ENCODE results near the gene STIL. TPM values are rescaled to one million over a fixed set of nuclear protein-coding genes. Genes with fewer than 3 reads are reported as not detected.

Gene STIL
- total RNA-seq, 1 experiment from 2014 or later, result 26.4 TPM

DNA sequence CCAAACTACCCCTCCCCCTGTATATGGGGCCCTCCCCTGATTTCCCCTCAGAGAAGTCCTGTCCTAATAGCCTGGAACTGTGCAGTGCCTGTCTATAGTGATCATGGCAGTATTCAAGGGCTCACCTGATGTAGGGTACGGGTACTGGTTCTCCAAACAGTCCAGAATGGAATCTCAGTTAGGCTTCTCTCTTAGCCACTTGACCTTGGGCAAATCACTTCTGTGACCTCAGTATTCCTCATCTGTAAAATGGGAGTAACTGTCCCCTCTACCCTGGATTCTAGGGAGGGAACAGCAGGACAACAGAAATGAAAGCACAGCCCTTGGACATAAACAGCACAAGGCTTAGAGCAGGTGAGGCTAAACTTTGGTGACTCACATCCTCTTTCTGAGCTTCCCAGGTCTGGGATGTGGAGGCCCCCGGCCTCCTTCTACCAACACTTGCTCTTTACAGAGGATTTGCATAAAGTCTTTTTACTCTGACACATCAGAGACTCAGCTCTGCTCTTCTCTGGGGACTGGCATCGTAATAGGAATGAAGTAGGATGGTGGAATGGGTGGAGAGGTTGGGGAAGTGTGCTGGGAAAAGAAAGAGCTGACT is 104.1 kb downstream of the STIL start:
- DNase-seq, result no peak
- TF ChIP-seq, protein P1, sequence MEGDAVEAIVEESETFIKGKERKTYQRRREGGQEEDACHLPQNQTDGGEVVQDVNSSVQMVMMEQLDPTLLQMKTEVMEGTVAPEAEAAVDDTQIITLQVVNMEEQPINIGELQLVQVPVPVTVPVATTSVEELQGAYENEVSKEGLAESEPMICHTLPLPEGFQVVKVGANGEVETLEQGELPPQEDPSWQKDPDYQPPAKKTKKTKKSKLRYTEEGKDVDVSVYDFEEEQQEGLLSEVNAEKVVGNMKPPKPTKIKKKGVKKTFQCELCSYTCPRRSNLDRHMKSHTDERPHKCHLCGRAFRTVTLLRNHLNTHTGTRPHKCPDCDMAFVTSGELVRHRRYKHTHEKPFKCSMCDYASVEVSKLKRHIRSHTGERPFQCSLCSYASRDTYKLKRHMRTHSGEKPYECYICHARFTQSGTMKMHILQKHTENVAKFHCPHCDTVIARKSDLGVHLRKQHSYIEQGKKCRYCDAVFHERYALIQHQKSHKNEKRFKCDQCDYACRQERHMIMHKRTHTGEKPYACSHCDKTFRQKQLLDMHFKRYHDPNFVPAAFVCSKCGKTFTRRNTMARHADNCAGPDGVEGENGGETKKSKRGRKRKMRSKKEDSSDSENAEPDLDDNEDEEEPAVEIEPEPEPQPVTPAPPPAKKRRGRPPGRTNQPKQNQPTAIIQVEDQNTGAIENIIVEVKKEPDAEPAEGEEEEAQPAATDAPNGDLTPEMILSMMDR (IDR thresholded peaks at IDR 0.05; ENCODE audit: insufficient read depth in 1 of 2, low read depth in 1 of 2, low read length in 1 of 2, severe bottlenecking in 1 of 2, unreplicated experiment in 1 of 2), result no peak
- Mint-ChIP-seq H3K4me1 (ENCODE audit: low read depth, unreplicated experiment) (peaks cover 6% of the 10 kb centered on the region), H3K4me3 (ENCODE audit: unreplicated experiment) (no peak overlapping the region), H3K36me3 (ENCODE audit: insufficient read depth, unreplicated experiment) (peaks cover 9% of the 10 kb centered on the region), H3K27ac (ENCODE audit: unreplicated experiment) (no peak overlapping the region), H3K27me3 (ENCODE audit: insufficient read depth, unreplicated experiment) (no peaks in the 10 kb centered on the region), H3K9me3 (ENCODE audit: unreplicated experiment) (no peaks in the 10 kb centered on the region)
- no TSS peak for BruUV-seq (replicated peaks)
- Histone ChIP-seq H3K4me3 (ENCODE audit: low read depth, low read length) (no peak overlapping the region), H3K9me3 (no peaks in the 10 kb centered on the region), H3K36me3 (ENCODE audit: control insufficient read depth, insufficient read depth, low read length) (no peaks in the 10 kb centered on the region), H3K4me1 (no peaks in the 10 kb centered on the region), H3K27me3 (replicated peaks; ENCODE audit: control insufficient read depth, insufficient read depth, low read length) (no peaks in the 10 kb centered on the region)
- CTCF ChIA-PET, result no interaction called here
- POLR2A ChIA-PET, result interaction anchor here (0.8 kb wide), 1 partner anchor 31 kb away, joined by 4 read pairs; no protein-coding TSS in a partner anchor
- intact Hi-C loops (cut with micrococcal nuclease; ENCODE audit: unreplicated experiment), result no loop called here

DNA sequence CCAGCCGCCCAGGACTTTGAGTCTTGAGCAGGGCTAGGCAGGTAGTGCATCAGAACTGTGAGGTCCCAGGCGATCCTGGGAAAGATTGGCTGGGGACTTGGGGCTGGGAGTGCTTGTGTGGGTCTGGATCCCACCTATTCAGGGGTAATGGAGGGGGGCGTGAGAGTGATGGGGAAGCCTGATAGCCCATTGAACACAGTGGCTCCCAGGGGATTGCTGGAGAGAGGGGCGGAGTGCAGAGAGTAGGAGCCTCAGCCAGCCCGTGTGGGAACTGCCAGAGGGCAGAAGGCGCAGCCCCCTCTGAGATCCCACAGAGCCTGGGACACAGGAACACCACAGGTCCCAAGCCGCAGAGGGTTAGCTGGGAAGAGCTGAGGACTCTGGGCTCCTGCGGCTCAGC is 104.9 kb downstream of the STIL start:
- H3K27ac Mint-ChIP-seq (ENCODE audit: unreplicated experiment), result no peak overlapping the region
- BruUV-seq (replicated peaks), result no TSS peak
- H3K27me3 Mint-ChIP-seq (ENCODE audit: insufficient read depth, unreplicated experiment), result no peaks in the 10 kb centered on the region
- no peaks in the 10 kb centered on the region for H3K27me3 ChIP-seq (replicated peaks; ENCODE audit: control insufficient read depth, insufficient read depth, low read length)
- intact Hi-C loops (cut with micrococcal nuclease; ENCODE audit: unreplicated experiment), result no loop called here
- H3K4me1 ChIP-seq, result no peaks in the 10 kb centered on the region
- H3K9me3 Mint-ChIP-seq (ENCODE audit: unreplicated experiment), result no peaks in the 10 kb centered on the region
- no peaks in the 10 kb centered on the region for H3K36me3 ChIP-seq (ENCODE audit: control insufficient read depth, insufficient read depth, low read length)
- H3K4me1 Mint-ChIP-seq (ENCODE audit: low read depth, unreplicated experiment), result peaks cover 6% of the 10 kb centered on the region
- ChIA-PET POLR2A (no interaction called here), CTCF (no interaction called here)
- no peak overlapping the region for H3K4me3 Mint-ChIP-seq (ENCODE audit: unreplicated experiment)
- H3K9me3 ChIP-seq, result no peaks in the 10 kb centered on the region
- H3K36me3 Mint-ChIP-seq (ENCODE audit: insufficient read depth, unreplicated experiment), result peaks cover 9% of the 10 kb centered on the region
- TF ChIP-seq, protein P1 (IDR thresholded peaks at IDR 0.05; ENCODE audit: insufficient read depth in 1 of 2, low read depth in 1 of 2, low read length in 1 of 2, severe bottlenecking in 1 of 2, unreplicated experiment in 1 of 2), result no peak
- DNase-seq, result no peak
- no peak overlapping the region for H3K4me3 ChIP-seq (ENCODE audit: low read depth, low read length)

DNA sequence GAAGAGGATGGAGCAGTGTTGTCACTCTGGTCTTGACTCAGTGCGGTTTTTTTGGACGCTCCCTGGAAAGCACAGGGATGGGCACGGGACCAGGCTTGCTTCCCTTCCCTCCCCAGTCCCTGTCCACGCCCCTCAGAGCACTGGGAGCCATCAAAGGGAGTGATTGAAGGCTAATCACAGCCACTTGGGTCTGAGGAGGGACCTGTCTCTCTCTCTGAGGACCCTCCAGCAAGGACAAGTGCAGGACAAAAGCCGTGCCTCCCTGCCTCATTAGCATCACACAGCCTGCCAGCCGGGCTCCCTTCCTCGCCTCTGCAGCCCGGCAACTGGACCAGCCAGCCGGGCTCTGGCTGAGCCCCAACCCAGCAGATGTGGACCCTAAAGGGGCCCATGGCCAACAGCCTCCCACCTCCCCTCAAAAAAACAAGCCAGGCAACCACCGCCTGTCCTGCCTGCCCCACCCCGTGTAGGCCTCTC is 105.5 kb downstream of the STIL start:
- no peak overlapping the region for H3K27ac Mint-ChIP-seq (ENCODE audit: unreplicated experiment)

More for the DNA sequence above, 105.5 kb downstream of the STIL start:
- TF ChIP-seq, protein P1 (IDR thresholded peaks at IDR 0.05; ENCODE audit: insufficient read depth in 1 of 2, low read depth in 1 of 2, low read length in 1 of 2, severe bottlenecking in 1 of 2, unreplicated experiment in 1 of 2), result no peak
- Histone ChIP-seq H3K36me3 (ENCODE audit: control insufficient read depth, insufficient read depth, low read length) (no peaks in the 10 kb centered on the region), H3K9me3 (no peaks in the 10 kb centered on the region), H3K4me3 (ENCODE audit: low read depth, low read length) (no peak overlapping the region), H3K4me1 (no peaks in the 10 kb centered on the region), H3K27me3 (replicated peaks; ENCODE audit: control insufficient read depth, insufficient read depth, low read length) (no peaks in the 10 kb centered on the region)
- Mint-ChIP-seq H3K4me1 (ENCODE audit: low read depth, unreplicated experiment) (peaks cover 6% of the 10 kb centered on the region), H3K9me3 (ENCODE audit: unreplicated experiment) (no peaks in the 10 kb centered on the region), H3K36me3 (ENCODE audit: insufficient read depth, unreplicated experiment) (peaks cover 9% of the 10 kb centered on the region), H3K27me3 (ENCODE audit: insufficient read depth, unreplicated experiment) (no peaks in the 10 kb centered on the region), H3K4me3 (ENCODE audit: unreplicated experiment) (no peak overlapping the region)
- ChIA-PET POLR2A (no interaction called here), CTCF (no interaction called here)
- intact Hi-C loops (cut with micrococcal nuclease; ENCODE audit: unreplicated experiment), result no loop called here
- no TSS peak for BruUV-seq (replicated peaks)
- no peak for DNase-seq
